SK-N-SH (cell line): Measurements from ENCODE around the gene SLC12A7. TPM values are rescaled to one million over a fixed set of nuclear protein-coding genes. Genes with fewer than 3 reads are reported as not detected.

Experiments
- CTCF ChIA-PET: fragments of 300-600, 350-600 bp; formaldehyde crosslinking; extraction: SDS; loops from one replicate; lab custom pipeline; 2021; lab: Yijun Ruan, JAX
- POLR2A ChIA-PET: fragments of 350-600 bp; sonication (Branson Sonifier 250); formaldehyde crosslinking; extraction: SDS; loops from one replicate; lab custom pipeline; 2020; ENCODE audit warnings: antibody characterized with exemption, inconsistent platforms; lab: Yijun Ruan, JAX
- DNase-seq: peaks from one replicate; pipeline ENCODE4 v3.0.0; 2012
- H2AFZ ChIP-seq: fragments of 200-600 bp; sonication (generic); 2 replicates; pipeline ENCODE4 v1.8.1; 2016; ENCODE audit warnings: antibody characterized with exemption, mild to moderate bottlenecking, low read depth
- H3F3A ChIP-seq: fragments of 200-600 bp; sonication (generic); replicated peaks from 2 replicates; pipeline ENCODE3; 2016; ENCODE audit warnings: antibody characterized with exemption, mild to moderate bottlenecking; ENCODE audit not compliant: insufficient read depth
- H3K27ac ChIP-seq, 2 experiments: fragments of 200-500 bp in 1 of 2; fragments of 200-600 bp in 1 of 2; sonication (Bioruptor generic) in 1 of 2; sonication (generic), shearing (Covaris generic) in 1 of 2; 2 replicates each; pipeline versions ENCODE4 v1.5.1 to v1.6.1; 2014 to 2016; ENCODE audit warnings: low read depth in 2 of 2, inconsistent platforms in 1 of 2, low read length in 1 of 2, mild to moderate bottlenecking in 1 of 2, mixed read lengths in 1 of 2
- H3K27me3 ChIP-seq: fragments of 200-600 bp; sonication (generic), shearing (Covaris generic); 2 replicates; pipeline ENCODE4 v1.6.1; 2016; ENCODE audit warnings: mixed run types; ENCODE audit not compliant: insufficient read depth
- H3K36me3 ChIP-seq, 2 experiments: fragments of 200-500 bp in 1 of 2; fragments of 200-600 bp in 1 of 2; sonication (Bioruptor generic) in 1 of 2; sonication (generic) in 1 of 2; replicated peaks in 1 of 2; 2 replicates each; pipeline versions ENCODE3 to v1.5.1; 2014 to 2016; ENCODE audit warnings: low read length in 1 of 2, mild to moderate bottlenecking in 1 of 2; ENCODE audit not compliant: insufficient read depth in 2 of 2, control insufficient read depth in 1 of 2
- H3K4me1 ChIP-seq, 2 experiments: fragments of 200-500 bp in 1 of 2; fragments of 200-600 bp in 1 of 2; sonication (Bioruptor generic) in 1 of 2; sonication (generic), shearing (Covaris generic) in 1 of 2; 2 replicates each; pipeline versions ENCODE4 v1.5.1 to v1.6.1; 2014 to 2016; ENCODE audit warnings: low read depth in 1 of 2, low read length in 1 of 2, mixed run types in 1 of 2; ENCODE audit not compliant: insufficient read depth in 2 of 2, control insufficient read depth in 1 of 2
- H3K4me2 ChIP-seq: fragments of 200-600 bp; sonication (generic), shearing (Covaris generic); 2 replicates; pipeline ENCODE4 v1.6.1; 2017; ENCODE audit warnings: mixed run types
- H3K4me3 ChIP-seq, 2 experiments: fragments of 200-500 bp in 1 of 2; fragments of 200-600 bp in 1 of 2; sonication (Bioruptor generic) in 1 of 2; sonication (generic), shearing (Covaris generic) in 1 of 2; 2 replicates each; pipeline versions ENCODE4 v1.5.1 to v1.8.1; 2014 to 2016; ENCODE audit warnings: low read depth in 2 of 2, inconsistent platforms in 1 of 2, low read length in 1 of 2, mild to moderate bottlenecking in 1 of 2, mixed read lengths in 1 of 2, moderate library complexity in 1 of 2
- H3K79me2 ChIP-seq: fragments of 200-600 bp; sonication (generic); 2 replicates; pipeline ENCODE4 v1.8.1; 2017; ENCODE audit warnings: mild to moderate bottlenecking; ENCODE audit not compliant: insufficient read depth
- H3K9ac ChIP-seq: fragments of 200-600 bp; sonication (generic); 2 replicates; pipeline ENCODE4 v1.6.1; 2017; ENCODE audit warnings: mixed run types
- H3K9me2 ChIP-seq: fragments of 200-600 bp; sonication (generic); 2 replicates; pipeline ENCODE4 v1.6.1; 2017; ENCODE audit warnings: mixed run types
- H3K9me3 ChIP-seq: fragments of 200-600 bp; sonication (generic); 2 replicates; pipeline ENCODE4 v1.6.1; 2017; ENCODE audit warnings: mixed run types, mild to moderate bottlenecking, moderate library complexity
- H4K20me1 ChIP-seq: fragments of 200-600 bp; sonication (generic); 2 replicates; pipeline ENCODE4 v1.6.1; 2017; ENCODE audit warnings: mild to moderate bottlenecking, mixed run types; ENCODE audit not compliant: insufficient read depth
- ELF1 ChIP-seq: IDR thresholded peaks from 2 replicates; pipeline ENCODE4 v1.4.0; 2012
- EP300 ChIP-seq, 2 experiments: IDR thresholded peaks; 2 replicates each; pipeline versions ENCODE4 v1.4.0 to v1.6.1; 2012; ENCODE audit warnings: borderline replicate concordance in 1 of 2, low read depth in 1 of 2, low read length in 1 of 2
- EZH2phosphoT487 ChIP-seq: fragments of 200-600 bp; sonication (generic); IDR thresholded peaks from 2 replicates; pipeline ENCODE4 v1.6.1; 2017; ENCODE audit warnings: low read depth, mixed run types, mild to moderate bottlenecking, antibody characterized with exemption, moderate library complexity, borderline replicate concordance
- FOSL2 ChIP-seq: IDR thresholded peaks from 2 replicates; pipeline ENCODE4 v1.4.0; 2012; ENCODE audit warnings: low read depth, mild to moderate bottlenecking, moderate library complexity, borderline replicate concordance
- FOXJ3 ChIP-seq: sonication (generic); formaldehyde crosslinking; IDR thresholded peaks from 2 replicates; pipeline ENCODE4 v1.5.1; 2020; ENCODE audit warnings: mild to moderate bottlenecking, missing genetic modification reagents
- IRF3 ChIP-seq: fragments of 150-350 bp; IDR thresholded peaks from 2 replicates; pipeline ENCODE4 v1.6.1; 2016; ENCODE audit warnings: mild to moderate bottlenecking, low read depth, low read length
- JUND ChIP-seq: IDR thresholded peaks from 2 replicates; pipeline ENCODE4 v1.4.0; 2012
- RAD21 ChIP-seq: IDR thresholded peaks from 2 replicates; pipeline ENCODE4 v1.6.1; 2012; ENCODE audit warnings: mild to moderate bottlenecking, low read length
- RCOR1 ChIP-seq: fragments of 150-350 bp; IDR thresholded peaks from 2 replicates; pipeline ENCODE4 v1.6.1; 2017; ENCODE audit warnings: antibody characterized with exemption, low read length
- RFX5 ChIP-seq: IDR thresholded peaks from 2 replicates; pipeline ENCODE4 v1.6.1; 2012; ENCODE audit warnings: mild to moderate bottlenecking, improper control_type of control experiment, low read length
- RXRA ChIP-seq: IDR thresholded peaks from 2 replicates; pipeline ENCODE4 v1.4.0; 2012; ENCODE audit warnings: low read depth, mild to moderate bottlenecking, borderline replicate concordance
- TAF1 ChIP-seq: IDR thresholded peaks from 2 replicates; pipeline ENCODE4 v1.6.1; 2012; ENCODE audit warnings: low read depth, mild to moderate bottlenecking, low read length, moderate library complexity, borderline replicate concordance
- TCF12 ChIP-seq: IDR thresholded peaks from 2 replicates; pipeline ENCODE4 v1.4.0; 2012
- USF2 ChIP-seq: fragments of 150-350 bp; IDR thresholded peaks from 2 replicates; pipeline ENCODE4 v1.6.1; 2017; ENCODE audit warnings: antibody characterized with exemption, low read length, low read depth, borderline replicate concordance
- YY1 ChIP-seq: IDR thresholded peaks from 2 replicates; pipeline ENCODE4 v1.4.0; 2012; ENCODE audit warnings: low read depth, mild to moderate bottlenecking
- WGBS: methylation state at CpG from one replicate; pipeline ENCODE4 v1.1.6; 2017; ENCODE audit warnings: low lambda C conversion rate; 5-methylcytosine and 5-hydroxymethylcytosine counted together
- polyA plus RNA-seq, 3 experiments: library from polyadenylated mRNA; depleted of rRNA; stranded (reverse); fragments of >200 nt; gene quantifications; 2 replicates each; pipeline ENCODE4 v1.2.3, GENCODE V29; 2012
- TF ChIP-seq, protein P1 (sequence below): fragments of 200-600 bp; sonication (generic); IDR thresholded peaks from 2 replicates; pipeline ENCODE4 v1.6.1; 2017; ENCODE audit warnings: antibody characterized with exemption, mild to moderate bottlenecking, moderate library complexity
- TF ChIP-seq, protein P2 (sequence below): IDR thresholded peaks from 2 replicates; pipeline ENCODE4 v1.4.0; 2012; ENCODE audit warnings: low read depth, borderline replicate concordance

SLC12A7 gene
- polyA plus RNA-seq, 1 of the 3 experiments (the other 2 are of a cell fraction): 2.6 TPM

GRCh38 chr5:1018596-1018995, 93.3 kb downstream of the SLC12A7 start:
- CTCF ChIA-PET: interaction anchor here (1.1 to 6.0 kb wide), 2 partner anchors 10 to 122 kb away, joined by 4 to 41 read pairs; partner anchors contain the start of gene NKD2
- H3K4me2 ChIP-seq: no peak overlapping the region
- H3K79me2 ChIP-seq: no peaks in the 10 kb centered on the region
- POLR2A ChIA-PET: no interaction called here
- H4K20me1 ChIP-seq: no peaks in the 10 kb centered on the region
- no peaks in the 10 kb centered on the region; the same call in 1 of the 2 replicates for H3K27me3 ChIP-seq
- H3K4me3 ChIP-seq: no peak overlapping the region
- no peaks in the 10 kb centered on the region; a peak in 1 of 4 replicates for H3K4me1 ChIP-seq
- no peaks in the 10 kb centered on the region for H3K36me3 ChIP-seq
- no peak for TF ChIP-seq JUND
- no peak for TF ChIP-seq RFX5
- TF ChIP-seq RXRA: no peak
- no peak for TF ChIP-seq RAD21
- TF ChIP-seq, protein P1, sequence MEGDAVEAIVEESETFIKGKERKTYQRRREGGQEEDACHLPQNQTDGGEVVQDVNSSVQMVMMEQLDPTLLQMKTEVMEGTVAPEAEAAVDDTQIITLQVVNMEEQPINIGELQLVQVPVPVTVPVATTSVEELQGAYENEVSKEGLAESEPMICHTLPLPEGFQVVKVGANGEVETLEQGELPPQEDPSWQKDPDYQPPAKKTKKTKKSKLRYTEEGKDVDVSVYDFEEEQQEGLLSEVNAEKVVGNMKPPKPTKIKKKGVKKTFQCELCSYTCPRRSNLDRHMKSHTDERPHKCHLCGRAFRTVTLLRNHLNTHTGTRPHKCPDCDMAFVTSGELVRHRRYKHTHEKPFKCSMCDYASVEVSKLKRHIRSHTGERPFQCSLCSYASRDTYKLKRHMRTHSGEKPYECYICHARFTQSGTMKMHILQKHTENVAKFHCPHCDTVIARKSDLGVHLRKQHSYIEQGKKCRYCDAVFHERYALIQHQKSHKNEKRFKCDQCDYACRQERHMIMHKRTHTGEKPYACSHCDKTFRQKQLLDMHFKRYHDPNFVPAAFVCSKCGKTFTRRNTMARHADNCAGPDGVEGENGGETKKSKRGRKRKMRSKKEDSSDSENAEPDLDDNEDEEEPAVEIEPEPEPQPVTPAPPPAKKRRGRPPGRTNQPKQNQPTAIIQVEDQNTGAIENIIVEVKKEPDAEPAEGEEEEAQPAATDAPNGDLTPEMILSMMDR: no peak
- no peak for TF ChIP-seq EZH2phosphoT487
- no peak for TF ChIP-seq FOXJ3 (CRISPR knock-in tag)
- TF ChIP-seq RCOR1: no peak
- TF ChIP-seq, protein P2, sequence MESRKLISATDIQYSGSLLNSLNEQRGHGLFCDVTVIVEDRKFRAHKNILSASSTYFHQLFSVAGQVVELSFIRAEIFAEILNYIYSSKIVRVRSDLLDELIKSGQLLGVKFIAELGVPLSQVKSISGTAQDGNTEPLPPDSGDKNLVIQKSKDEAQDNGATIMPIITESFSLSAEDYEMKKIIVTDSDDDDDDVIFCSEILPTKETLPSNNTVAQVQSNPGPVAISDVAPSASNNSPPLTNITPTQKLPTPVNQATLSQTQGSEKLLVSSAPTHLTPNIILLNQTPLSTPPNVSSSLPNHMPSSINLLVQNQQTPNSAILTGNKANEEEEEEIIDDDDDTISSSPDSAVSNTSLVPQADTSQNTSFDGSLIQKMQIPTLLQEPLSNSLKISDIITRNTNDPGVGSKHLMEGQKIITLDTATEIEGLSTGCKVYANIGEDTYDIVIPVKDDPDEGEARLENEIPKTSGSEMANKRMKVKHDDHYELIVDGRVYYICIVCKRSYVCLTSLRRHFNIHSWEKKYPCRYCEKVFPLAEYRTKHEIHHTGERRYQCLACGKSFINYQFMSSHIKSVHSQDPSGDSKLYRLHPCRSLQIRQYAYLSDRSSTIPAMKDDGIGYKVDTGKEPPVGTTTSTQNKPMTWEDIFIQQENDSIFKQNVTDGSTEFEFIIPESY: no peak
- TF ChIP-seq USF2: no peak
- no peak for TF ChIP-seq EP300 (IDR thresholded peaks at IDR 0.05; ENCODE audit: borderline replicate concordance in 1 of 2, low read depth in 1 of 2, low read length in 1 of 2)
- TF ChIP-seq FOSL2: no peak
- TF ChIP-seq ELF1: no peak
- no peak for TF ChIP-seq IRF3
- no peak for TF ChIP-seq TCF12
- TF ChIP-seq YY1: no peak
- no peak for TF ChIP-seq TAF1
- no peak for DNase-seq
- H3K9me2 ChIP-seq: no peaks in the 10 kb centered on the region
- no peaks in the 10 kb centered on the region for H3K9me3 ChIP-seq
- WGBS: 62% methylated on average over 4 of the region's 9 CpGs
- no peak overlapping the region for H3K9ac ChIP-seq
- H3K27ac ChIP-seq: no peak overlapping the region
- H2AFZ ChIP-seq: no peak overlapping the region
- no peaks in the 10 kb centered on the region for H3F3A ChIP-seq
